GM19372 (cell line): ENCODE measurements around the gene DRGX.

Experiments used
- ATAC-seq: cut with Tn5 transposase; IDR thresholded peaks from one replicate; pipeline ENCODE4 v1.9.1; 2021; ENCODE audit warnings: mild to moderate bottlenecking, low read depth, moderate library complexity; ENCODE audit not compliant: unreplicated experiment

DRGX gene

DNA sequence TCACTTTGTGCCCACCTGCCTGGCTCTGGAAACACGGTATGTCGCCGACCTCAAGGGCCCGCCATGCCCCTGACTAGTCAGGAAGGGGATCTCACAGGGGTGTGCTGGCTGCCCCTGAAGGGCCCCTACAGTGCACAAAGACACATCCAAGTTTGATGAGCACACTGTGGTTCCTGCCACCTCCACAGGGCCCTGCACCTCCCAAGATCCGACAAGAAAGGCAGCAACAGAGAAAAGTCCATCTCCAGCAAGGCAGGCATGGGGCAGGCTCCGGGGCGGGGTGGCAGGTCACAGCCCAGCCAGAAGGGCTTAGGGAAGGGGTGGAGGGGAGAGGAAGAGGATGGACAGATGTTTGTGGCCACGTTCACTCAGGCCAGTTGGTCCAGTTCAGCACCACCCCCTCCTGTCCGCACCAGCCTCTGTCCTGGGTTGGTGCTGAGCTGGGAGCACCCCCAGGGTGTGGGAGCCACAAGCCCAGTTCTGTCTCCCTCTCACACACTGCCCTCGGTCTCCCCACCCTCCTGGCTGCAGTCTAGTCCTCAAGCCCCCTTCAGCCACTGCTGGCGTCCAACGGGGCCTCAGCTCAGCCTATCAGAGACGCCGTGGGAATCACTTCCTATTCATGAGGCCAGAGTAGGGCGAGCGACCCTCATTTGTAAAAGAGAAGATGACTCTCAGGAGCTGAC lies 11.5 kb downstream of the DRGX start:
- no peak for ATAC-seq

DNA sequence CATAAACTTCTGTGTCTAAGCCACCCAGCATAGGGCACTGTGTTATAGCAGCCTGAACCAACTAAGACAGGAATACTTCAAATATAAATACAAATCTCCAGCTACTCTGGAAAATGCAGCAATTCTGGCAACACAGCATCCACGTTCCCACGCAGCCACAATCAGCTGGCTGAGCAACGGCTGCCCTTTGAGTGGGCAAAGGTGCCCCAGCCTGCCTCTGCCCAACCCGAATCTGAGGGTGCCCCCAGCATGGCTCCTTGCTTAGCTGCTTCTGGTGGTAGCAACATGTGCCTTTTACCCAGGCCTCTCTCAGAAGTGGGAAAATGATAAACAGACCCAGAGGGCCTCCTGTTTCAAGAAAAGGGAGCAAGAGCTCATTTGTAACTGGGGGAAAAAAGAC lies 12.0 kb downstream of the DRGX start:
- no peak for ATAC-seq

GRCh38 chr10:49382826-49383225 lies 13.1 kb downstream of the DRGX start:
- ATAC-seq, result no peak

- ATAC-seq, result no peak
Observed at GRCh38 chr10:49382226-49382625, 13.7 kb downstream of the DRGX start.

GRCh38 chr10:49381111-49381900 lies 14.6 kb downstream of the DRGX start:
- no peak for ATAC-seq

DNA sequence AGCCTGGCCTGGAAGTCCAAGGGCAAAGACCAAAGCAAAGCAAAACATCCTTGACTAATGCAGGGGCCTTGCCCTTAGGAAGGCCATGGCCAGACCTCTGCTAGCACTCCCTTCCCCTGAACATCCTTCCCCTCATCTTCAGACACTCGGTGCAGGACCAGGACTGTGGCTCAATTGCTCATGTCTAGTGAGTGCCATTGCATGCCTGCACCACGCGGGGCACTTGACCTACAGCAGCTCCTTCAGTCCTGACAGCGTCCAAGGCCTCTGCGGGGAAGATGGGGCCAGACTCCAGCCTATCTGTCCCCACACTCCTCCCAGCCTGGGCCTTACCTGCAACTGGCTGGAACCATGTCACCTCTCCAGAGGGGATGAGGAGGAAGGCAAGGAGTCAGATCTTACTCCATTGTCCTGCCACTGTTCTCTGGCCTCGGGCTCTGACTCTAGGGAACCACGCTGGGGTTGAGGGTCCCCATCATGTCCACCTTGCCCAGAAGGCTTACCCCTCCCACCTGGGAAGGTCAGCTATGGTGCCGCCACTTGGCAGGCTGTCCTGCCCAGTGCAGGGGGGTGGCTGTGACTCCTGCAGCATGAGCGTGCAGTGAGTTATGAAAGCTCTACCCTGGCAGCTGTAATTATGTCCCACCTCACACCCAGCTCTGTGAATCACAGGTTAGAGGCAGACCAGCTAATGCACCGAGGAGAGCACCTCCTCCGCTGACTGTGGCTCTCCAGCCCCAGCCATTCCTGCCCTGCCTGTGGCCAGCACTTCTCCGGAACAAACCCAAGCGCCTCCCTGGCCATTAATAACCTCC lies 16.1 kb downstream of the DRGX start:
- ATAC-seq, result no peak

DNA sequence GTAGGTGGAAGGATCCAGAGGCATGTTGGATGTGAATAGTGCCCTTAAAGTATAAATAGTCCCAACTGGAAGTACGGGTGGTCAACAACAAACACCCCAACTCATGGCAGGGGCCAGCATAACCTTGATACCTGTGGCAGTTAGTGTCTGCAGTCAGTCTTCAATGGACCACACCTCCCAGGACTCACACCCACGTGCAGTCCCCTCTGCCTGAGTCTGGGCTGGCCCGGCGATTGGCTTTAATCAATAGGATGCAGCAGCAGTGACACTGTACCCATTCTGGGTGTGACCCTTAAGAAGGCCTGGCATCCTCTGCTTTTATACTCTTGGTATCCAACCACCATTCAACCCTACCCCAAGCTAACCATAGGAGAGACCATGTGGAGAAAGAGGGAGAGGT lies 18.6 kb downstream of the DRGX start:
- ATAC-seq, result no peak

DNA sequence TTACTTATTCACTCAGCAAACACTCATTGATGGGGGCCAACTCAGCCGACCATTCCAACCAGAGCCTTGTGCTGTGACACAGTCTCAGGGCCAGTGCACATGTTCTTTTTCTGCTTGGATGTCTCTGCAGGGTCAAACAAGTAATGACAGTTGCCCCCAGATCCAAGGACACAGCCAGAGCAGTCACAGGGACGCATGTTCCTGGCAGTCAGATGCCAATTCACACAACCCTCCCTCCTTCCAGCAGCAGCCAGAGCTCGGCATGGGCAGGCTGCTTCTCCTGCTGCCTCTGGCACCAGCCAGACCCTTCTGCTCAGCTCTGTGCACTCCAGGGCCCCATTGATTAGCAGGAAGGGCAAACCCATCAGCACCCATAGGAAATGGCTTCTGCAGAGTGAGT lies 20.3 kb downstream of the DRGX start:
- ATAC-seq, result no peak

GRCh38 chr10:49374740-49375139 lies 21.1 kb downstream of the DRGX start:
- no peak for ATAC-seq

DNA sequence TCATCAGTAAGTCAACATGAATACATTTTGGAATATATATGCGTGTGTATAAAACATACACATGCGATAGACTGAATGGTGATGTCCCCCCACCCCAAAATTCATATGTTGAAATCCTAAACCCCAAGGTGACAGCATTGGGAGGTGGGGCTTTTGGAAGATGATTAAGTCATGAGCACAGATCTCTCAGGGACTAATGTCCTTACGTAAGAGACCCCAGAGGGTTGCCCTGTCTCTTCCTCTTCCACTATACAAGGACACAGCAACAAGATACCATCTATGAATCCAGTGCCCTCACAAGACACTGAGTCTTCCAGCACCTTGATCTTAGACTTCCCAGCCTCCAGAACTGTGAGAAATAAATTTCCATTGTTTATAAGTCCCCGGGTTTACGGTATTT lies 22.5 kb downstream of the DRGX start:
- no peak for ATAC-seq

DNA sequence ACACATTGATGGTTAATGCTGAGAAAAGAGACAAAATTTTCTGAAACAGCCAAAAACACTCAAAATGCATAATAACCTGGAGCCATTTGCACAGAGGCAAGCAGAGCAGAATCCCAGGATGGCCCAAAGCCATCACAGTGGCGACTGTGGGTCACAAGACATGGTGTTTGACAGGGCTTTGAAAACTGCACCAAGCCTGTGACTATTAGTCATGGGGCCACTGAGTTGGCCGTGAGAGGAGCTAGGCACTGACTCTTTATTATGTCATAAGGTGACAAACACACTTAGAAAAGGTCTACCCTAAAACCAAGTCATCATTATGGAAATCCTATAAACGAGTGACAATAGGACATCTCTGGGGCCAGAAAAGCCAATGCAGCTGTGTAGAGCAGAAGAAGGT lies 23.9 kb downstream of the DRGX start:
- ATAC-seq, result no peak

GRCh38 chr10:49370326-49371100 lies 25.4 kb downstream of the DRGX start:
- ATAC-seq, result no peak

- no peak for ATAC-seq
Observed at GRCh38 chr10:49369216-49370162, 26.4 kb downstream of the DRGX start.

GRCh38 chr10:49368256-49368655 lies 27.6 kb downstream of the DRGX start:
- ATAC-seq, result no peak

GRCh38 chr10:49367600-49367999 lies 28.3 kb downstream of the DRGX start:
- no peak for ATAC-seq

GRCh38 chr10:49366460-49366859 lies 29.4 kb downstream of the DRGX start:
- no peak for ATAC-seq

GRCh38 chr10:49365675-49366415 lies 30.0 kb downstream of the DRGX start:
- no peak for ATAC-seq

GRCh38 chr10:49365275-49365674 lies 30.6 kb downstream of the DRGX start:
- no peak for ATAC-seq

GRCh38 chr10:49364747-49365146 lies 31.1 kb downstream of the DRGX start:
- no peak for ATAC-seq
